ENCODE results near the gene MEF2C.

- TF ChIP-seq CTCF (IDR thresholded peaks at IDR 0.05 in 2 of 3, conservative IDR thresholded peaks at IDR 0.05 in 1 of 3; ENCODE audit: borderline replicate concordance in 1 of 3, insufficient read depth in 1 of 3, low read depth in 2 of 3, low read length in 2 of 3), result no peak
- TF ChIP-seq FOSL1 (IDR thresholded peaks at IDR 0.05; ENCODE audit: low read depth), result no peak
- no peak for TF ChIP-seq POLR2AphosphoS5 (IDR thresholded peaks at IDR 0.05; ENCODE audit: low read depth, low read length)
- no peak for TF ChIP-seq ZFX (IDR thresholded peaks at IDR 0.05)
- TF ChIP-seq POLR2A (IDR thresholded peaks at IDR 0.05; ENCODE audit: borderline replicate concordance, extremely low read depth, insufficient read depth, insufficient read length), result no peak
- TF ChIP-seq EZH2 (IDR thresholded peaks at IDR 0.05), result no peak
- no peak for TF ChIP-seq JUND (IDR thresholded peaks at IDR 0.05)
- no peak for TF ChIP-seq SP1 (IDR thresholded peaks at IDR 0.05; ENCODE audit: low read depth)
These were observed 28.2 kb downstream of the MEF2C start for GRCh38 chr5:88854769-88855168.
